Limb (tissue), 2 donors: ENCODE data around the gene KCNIP1.
A peak's percentile ranks its signal among the peaks of the same experiment; 100 is the strongest.

Source experiments
- DNase-seq, 2 donors: peaks; one replicate each; pipeline ENCODE4 v3.0.0-alpha.2; 2016; ENCODE audit errors: extremely low spot score in 2 of 2

The KCNIP1 gene

GRCh38 chr5:170508036-170508435 is 4.2 kb downstream of the KCNIP1 start:
- no peak for DNase-seq

DNA sequence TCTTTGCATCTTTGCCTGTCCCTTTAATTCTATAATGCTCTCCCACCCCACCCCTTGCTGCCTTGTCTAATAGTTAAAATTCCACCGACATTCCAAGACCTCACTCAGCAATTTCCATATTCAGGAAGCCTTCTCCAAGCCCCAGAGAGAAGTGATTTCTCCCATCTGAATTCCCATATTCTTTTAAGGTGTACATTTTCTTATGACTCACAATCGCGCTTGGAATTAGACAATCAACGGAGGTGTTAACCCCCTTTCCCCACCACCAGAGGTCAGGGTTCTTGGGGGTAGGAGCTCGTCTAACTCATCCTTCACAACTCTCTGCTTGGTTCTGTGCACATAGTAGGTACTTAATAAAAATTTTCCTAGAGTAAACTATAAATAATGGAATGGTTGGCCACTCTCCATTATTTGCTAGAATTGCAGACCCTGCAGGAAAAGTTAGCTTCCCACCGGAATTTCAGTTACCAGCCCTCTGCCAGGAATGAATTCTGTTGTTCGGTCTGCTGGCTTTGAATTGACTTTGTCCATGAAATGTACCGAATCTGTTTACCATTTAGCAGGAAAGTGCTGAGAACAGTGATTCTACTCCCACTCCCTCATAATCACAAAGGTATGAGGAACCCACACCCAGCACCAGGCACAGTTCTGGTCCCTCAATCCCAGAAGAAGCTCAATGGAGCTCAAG is 5.0 kb downstream of the KCNIP1 start:
- DNase-seq, result no peak

GRCh38 chr5:170509348-170509660 is 5.5 kb downstream of the KCNIP1 start:
- no peak for DNase-seq

GRCh38 chr5:170510126-170510525 is 6.3 kb downstream of the KCNIP1 start:
- no peak for DNase-seq

DNA sequence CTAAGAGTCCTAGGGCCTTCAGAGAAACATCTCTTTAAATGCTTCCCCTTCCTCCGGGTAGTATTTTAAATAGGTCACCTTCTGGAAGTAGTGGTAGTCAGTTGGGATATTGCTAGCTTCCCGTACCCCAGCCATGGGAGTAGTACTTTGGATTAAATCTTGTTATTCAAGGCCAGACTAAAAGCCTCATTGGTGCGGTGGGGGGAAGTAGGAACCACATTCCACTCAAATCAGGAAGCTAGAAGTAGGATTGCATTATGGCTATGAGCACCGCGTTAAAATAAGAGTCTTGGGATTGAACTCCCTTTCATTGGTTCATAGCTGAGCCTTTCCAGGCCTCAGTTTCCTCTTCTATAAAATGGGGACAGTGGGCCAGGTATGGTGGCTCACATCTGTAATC is 6.7 kb downstream of the KCNIP1 start:
- DNase-seq, result no peak

- DNase-seq, result no peak
These were observed 7.9 kb downstream of the KCNIP1 start for GRCh38 chr5:170511551-170512258.

- no peak for DNase-seq
These were observed 10.2 kb downstream of the KCNIP1 start for GRCh38 chr5:170513856-170514525.

- no peak for DNase-seq
These were observed 13.6 kb downstream of the KCNIP1 start for GRCh38 chr5:170517411-170517810.

DNA sequence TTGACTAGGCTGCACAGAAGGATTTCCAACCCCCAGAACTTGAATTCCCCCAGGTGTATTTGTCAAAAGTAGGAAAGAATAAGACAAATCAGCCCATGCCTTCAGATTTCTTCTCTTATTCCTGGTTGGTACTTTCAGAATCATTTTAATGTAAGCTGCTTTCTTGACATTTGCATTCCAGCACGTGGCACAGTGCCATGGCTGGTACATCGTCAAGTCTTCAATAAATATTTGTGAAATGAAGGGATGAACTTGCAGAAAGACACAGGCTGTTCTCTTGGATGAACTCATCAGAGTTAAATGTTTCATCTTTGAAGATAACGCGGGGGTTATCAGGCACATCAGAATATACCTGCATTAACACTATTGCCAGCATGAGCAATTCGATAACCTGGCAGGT is 14.5 kb downstream of the KCNIP1 start:
- no peak for DNase-seq

DNA sequence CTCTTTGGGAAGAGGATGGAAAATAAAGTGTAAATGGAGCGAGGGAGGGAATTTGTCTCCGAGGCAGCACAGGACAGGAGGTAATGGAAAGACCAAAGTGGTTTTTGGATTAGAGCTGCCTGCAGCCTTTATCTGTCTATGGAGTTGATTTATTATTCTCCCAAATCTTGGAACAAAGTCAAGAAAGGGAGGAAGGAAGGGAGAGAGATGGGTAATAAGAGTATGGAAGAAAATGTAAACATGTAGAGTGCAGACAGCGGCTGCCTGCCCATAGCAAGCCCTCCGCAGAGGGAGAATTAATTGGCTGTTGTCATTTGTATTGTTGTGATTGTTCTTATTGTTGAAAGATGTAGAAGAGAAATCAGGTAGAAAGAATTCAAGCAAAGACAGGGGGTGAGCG is 15.7 kb downstream of the KCNIP1 start:
- no peak for DNase-seq

GRCh38 chr5:170520372-170520771 is 16.6 kb downstream of the KCNIP1 start:
- DNase-seq, result peak in 1 of 2 donors; percentile 48

GRCh38 chr5:170522211-170523141 is 18.7 kb downstream of the KCNIP1 start:
- peak in 1 of 2 donors; percentile 66 for DNase-seq

DNA sequence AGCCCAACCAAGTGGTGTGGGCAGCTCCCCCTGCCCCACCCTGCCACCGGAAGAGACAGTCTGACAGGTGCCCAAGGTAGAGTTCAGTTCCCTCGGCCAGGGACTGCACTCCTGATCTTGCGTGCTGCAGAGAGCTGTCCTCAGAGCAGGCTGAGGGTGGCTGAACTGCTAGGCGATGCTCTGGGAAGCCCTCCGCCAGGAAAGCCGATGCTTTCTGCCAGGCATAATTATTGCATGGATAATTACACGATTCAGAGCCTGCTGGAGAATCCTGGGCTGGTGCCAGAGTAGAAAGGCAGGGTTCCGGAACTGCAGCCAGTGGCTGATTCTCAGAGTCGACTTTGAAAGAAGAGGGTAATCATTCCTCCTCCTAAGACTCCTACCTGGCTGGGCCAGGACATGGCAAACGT is 19.3 kb downstream of the KCNIP1 start:
- DNase-seq, result peak in 1 of 2 donors; percentile 63

DNA sequence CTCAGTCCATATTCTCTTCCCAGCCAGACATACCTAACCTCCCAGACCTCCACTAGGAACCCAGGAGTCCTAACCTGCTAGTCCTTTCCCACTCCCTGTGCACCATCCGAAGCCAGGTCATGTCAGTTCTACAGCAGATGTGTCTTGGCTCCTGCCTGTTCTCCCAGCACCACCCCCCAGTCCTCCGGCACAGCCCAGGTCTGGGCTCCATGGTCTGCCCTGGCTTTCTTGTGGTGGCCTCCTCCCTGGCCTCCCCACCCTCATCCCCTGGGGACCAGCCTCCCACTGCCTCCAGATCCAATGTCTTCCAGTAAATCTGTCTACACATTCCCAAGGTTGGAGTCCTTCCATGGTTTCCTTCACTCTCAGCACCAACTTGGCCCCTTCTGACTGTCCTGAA is 20.0 kb downstream of the KCNIP1 start:
- DNase-seq, result no peak

GRCh38 chr5:170524576-170524975 is 20.8 kb downstream of the KCNIP1 start:
- no peak for DNase-seq

- DNase-seq, result peak in 1 of 2 donors; percentile 11
These were observed 21.8 kb downstream of the KCNIP1 start for GRCh38 chr5:170525470-170526211.

DNA sequence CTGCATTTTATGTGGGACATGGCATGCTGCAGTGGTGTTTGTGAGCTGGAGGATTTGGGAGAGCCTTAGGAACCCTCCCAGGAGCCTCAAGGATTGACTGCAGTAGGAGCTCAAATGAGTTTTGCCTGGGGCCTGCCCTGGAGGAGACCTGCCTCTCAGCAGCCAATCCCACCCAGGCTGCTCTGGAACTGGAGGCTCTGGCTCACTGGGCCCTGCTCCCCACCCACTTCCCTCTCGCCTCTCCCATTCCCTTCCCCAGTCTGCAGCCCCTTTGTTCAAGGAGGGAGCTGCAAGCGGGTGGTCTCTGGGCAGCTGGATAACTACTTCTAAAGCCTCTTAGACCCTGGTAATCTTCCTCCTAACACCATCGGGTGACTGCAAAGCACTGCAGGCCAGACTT is 24.2 kb downstream of the KCNIP1 start:
- DNase-seq, result peak in 1 of 2 donors; percentile 23

DNA sequence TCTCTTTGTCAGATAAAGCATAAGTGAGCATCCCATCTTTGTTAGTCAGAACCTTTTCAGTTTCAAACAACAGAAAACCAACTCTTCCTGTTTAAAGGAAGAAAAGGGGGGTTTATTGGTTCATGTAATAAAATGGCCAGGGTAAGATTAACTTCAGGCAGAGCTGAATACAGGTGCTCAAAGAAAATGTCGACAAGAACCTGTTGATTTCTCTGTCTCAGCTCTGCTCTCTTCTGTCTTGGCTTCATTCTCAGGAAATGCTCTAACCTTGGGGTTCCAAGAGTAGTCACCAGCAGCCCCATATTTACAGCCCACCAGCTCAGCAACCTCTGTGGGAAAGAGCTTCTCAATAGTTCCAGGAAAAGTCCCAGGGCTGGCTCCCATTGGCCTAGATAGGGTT is 25.2 kb downstream of the KCNIP1 start:
- no peak for DNase-seq

- DNase-seq, result peak in 1 of 2 donors; percentile 12
These were observed 29.1 kb downstream of the KCNIP1 start for GRCh38 chr5:170532935-170533334.

DNA sequence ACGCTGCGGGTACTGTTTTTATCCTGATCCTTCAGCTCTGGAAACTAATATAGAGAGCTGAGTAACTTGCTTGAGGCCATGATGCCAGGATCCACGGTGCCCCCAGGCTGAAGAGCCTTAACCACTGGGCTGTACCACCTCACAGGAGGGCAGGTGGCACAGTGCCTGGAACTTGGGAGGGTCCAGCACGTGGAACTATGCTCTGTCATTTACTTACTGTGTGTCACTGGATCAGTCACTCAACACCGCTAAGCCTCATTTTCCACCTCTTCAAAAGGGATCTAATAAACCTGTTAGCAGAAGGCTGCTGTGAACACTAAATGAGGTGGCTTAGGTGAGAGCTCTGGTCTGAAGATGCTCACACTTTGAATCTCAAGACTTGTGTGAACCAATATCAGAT is 29.6 kb downstream of the KCNIP1 start:
- DNase-seq, result no peak

GRCh38 chr5:170534177-170534576 is 30.4 kb downstream of the KCNIP1 start:
- peak in 1 of 2 donors; percentile 4 for DNase-seq
